Measurements from ENCODE around the gene ZNF213.

DNA sequence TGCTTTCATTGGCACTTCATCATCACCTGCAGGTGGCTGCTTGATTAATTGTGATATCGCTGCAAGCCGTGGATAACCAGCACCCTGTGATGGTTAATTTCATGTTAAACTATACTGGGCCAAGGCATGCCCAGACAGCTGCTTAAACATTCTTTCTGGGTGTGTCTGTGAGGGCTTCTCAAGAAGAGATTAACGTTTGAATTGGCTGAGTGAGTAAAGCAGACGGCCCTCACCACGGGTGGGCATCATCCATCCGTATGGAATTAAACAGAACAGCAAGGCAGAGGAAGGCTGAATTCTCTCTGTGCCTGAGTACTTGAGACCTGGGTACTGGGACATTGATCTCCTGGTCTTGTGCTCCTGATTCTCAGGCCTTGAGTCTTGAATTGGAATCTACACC is 7.1 kb upstream of the ZNF213 start:
- no peak for TF ChIP-seq POLR2AphosphoS5 (IDR thresholded peaks at IDR 0.05; ENCODE audit: borderline replicate concordance, low read depth, low read length)
- TF ChIP-seq EZH2 (IDR thresholded peaks at IDR 0.05): no peak

All from SK-N-MC (cell line).